SU-DHL-6 (cell line): ENCODE measurements around the gene HSPA12A.

Experiments used
- H2AFZ ChIP-seq: fragments of 200-600 bp; sonication (generic); 2 replicates; pipeline ENCODE4 v1.6.1; 2014; ENCODE audit warnings: low read depth, mild to moderate bottlenecking, moderate library complexity, mixed read lengths, antibody characterized with exemption, low read length; ENCODE audit not compliant: severe bottlenecking
- H3F3A ChIP-seq: fragments of 200-600 bp; shearing (Covaris generic); 2 replicates; pipeline ENCODE4 v1.6.0; 2016; ENCODE audit warnings: antibody characterized with exemption, mild to moderate bottlenecking; ENCODE audit not compliant: insufficient read depth
- H3K27ac ChIP-seq: fragments of 200-600 bp; sonication (generic); 2 replicates; pipeline ENCODE4 v1.5.1; 2016; ENCODE audit warnings: low read depth, mild to moderate bottlenecking, low read length, moderate library complexity, mixed read lengths
- H3K27me3 ChIP-seq: fragments of 200-600 bp; sonication (generic), shearing (Covaris generic); 2 replicates; pipeline ENCODE4 v1.6.0; 2014; ENCODE audit warnings: mild to moderate bottlenecking, low read length
- H3K36me3 ChIP-seq: fragments of 200-600 bp; sonication (generic); 2 replicates; pipeline ENCODE4 v1.6.1; 2014; ENCODE audit warnings: mild to moderate bottlenecking, low read length, mixed read lengths
- H3K4me2 ChIP-seq: fragments of 300-600, 200-600 bp; shearing (Covaris generic), sonication (generic); 2 replicates; pipeline ENCODE4 v1.6.0; 2014; ENCODE audit warnings: low read length, low read depth, mild to moderate bottlenecking; ENCODE audit not compliant: poor library complexity, severe bottlenecking
- H3K4me3 ChIP-seq: fragments of 200-600 bp; sonication (generic); 2 replicates; pipeline ENCODE4 v1.5.1; 2014; ENCODE audit warnings: antibody characterized with exemption, low read length, mild to moderate bottlenecking, mixed read lengths; ENCODE audit not compliant: insufficient read depth, poor library complexity, severe bottlenecking
- H3K79me2 ChIP-seq: fragments of 200-600 bp; sonication (generic); 2 replicates; pipeline ENCODE4 v1.6.1; 2014; ENCODE audit warnings: mild to moderate bottlenecking, low read length, moderate library complexity; ENCODE audit not compliant: insufficient read depth
- H3K9ac ChIP-seq: fragments of 200-600 bp; sonication (generic); 2 replicates; pipeline ENCODE4 v1.7.0; 2014; ENCODE audit warnings: mild to moderate bottlenecking, low read length
- H3K9me2 ChIP-seq: fragments of 200-600 bp; sonication (generic); replicated peaks from 2 replicates; pipeline ENCODE4 v1.6.1; 2014; ENCODE audit warnings: low read length; ENCODE audit not compliant: insufficient read depth
- H3K9me3 ChIP-seq: fragments of 200-600 bp; sonication (generic); 2 replicates; pipeline ENCODE4 v1.6.1; 2014; ENCODE audit warnings: low read length, mixed read lengths; ENCODE audit not compliant: insufficient read depth
- H4K20me1 ChIP-seq: fragments of 200-600 bp; sonication (generic); 2 replicates; pipeline ENCODE4 v1.6.1; 2014; ENCODE audit warnings: low read depth, mild to moderate bottlenecking, antibody characterized with exemption, low read length, moderate library complexity, mixed read lengths
- CTCF ChIP-seq: fragments of 200-600 bp; sonication (generic); IDR thresholded peaks from one replicate; pipeline ENCODE4 v1.5.1; 2017; ENCODE audit warnings: antibody characterized with exemption, mild to moderate bottlenecking, low read length, moderate library complexity; ENCODE audit not compliant: insufficient read depth, poor library complexity, severe bottlenecking
- EZH2phosphoT487 ChIP-seq: fragments of 200-600 bp; sonication (generic), shearing (Covaris generic); conservative IDR thresholded peaks from 2 replicates; pipeline ENCODE4 v1.6.1; 2018; ENCODE audit warnings: mild to moderate bottlenecking, antibody characterized with exemption, low read length, moderate library complexity, mixed read lengths

The HSPA12A gene

DNA sequence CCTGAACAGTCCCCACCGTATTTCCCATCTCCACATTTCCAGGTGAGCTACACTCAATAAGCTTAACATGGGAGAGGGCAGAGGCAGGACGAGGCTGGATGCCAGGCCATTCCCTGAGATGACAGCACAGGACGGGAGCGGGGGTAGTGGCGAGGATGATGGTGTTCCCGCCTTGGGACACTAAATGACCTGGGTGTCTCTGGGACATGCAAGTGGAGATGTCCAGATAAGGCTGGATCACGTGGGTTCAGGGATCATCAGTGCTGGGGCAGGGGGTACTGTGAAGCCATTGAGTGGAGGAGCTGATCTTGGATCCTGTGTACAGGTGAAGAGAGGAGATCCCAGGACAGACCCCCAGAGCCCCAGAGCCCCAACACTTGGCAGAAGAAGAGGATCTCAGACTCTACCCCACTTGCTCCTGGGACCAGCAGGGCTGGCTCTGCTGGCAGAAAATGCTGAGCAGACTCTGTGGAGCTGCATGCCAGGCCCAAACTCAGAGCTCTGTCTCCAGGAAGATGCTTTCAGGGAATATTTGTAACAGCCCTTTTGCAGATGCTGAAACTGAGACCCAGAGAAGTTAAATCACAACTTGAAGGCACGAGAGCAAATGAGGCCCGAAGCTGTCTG is 29.7 kb upstream of the HSPA12A start:
- no peaks in the 10 kb centered on the region for H4K20me1 ChIP-seq
- no peak overlapping the region for H3K27ac ChIP-seq
- no peak overlapping the region for H3K4me2 ChIP-seq
- no peak overlapping the region for H2AFZ ChIP-seq
- no peaks in the 10 kb centered on the region for H3K9me3 ChIP-seq
- no peak overlapping the region for H3K4me3 ChIP-seq
- H3K9me2 ChIP-seq = no peaks in the 10 kb centered on the region
- no peaks in the 10 kb centered on the region for H3K27me3 ChIP-seq
- H3F3A ChIP-seq = no peaks in the 10 kb centered on the region
- H3K9ac ChIP-seq = no peak overlapping the region
- H3K79me2 ChIP-seq = no peaks in the 10 kb centered on the region
- no peaks in the 10 kb centered on the region for H3K36me3 ChIP-seq
- TF ChIP-seq EZH2phosphoT487 (no peak), CTCF (no peak)

GRCh38 chr10:116771101-116771958 is 29.0 kb upstream of the HSPA12A start:
- H3K4me2 ChIP-seq = no peak overlapping the region
- no peak overlapping the region for H3K9ac ChIP-seq
- H3K27me3 ChIP-seq = no peaks in the 10 kb centered on the region
- H4K20me1 ChIP-seq = no peaks in the 10 kb centered on the region
- H3F3A ChIP-seq = no peaks in the 10 kb centered on the region
- H3K9me3 ChIP-seq = no peaks in the 10 kb centered on the region
- no peaks in the 10 kb centered on the region for H3K36me3 ChIP-seq
- TF ChIP-seq CTCF = no peak
- TF ChIP-seq EZH2phosphoT487 = no peak
- H3K79me2 ChIP-seq = no peaks in the 10 kb centered on the region
- no peak overlapping the region for H3K4me3 ChIP-seq
- H3K27ac ChIP-seq = no peak overlapping the region
- H2AFZ ChIP-seq = no peak overlapping the region
- H3K9me2 ChIP-seq = no peaks in the 10 kb centered on the region

DNA sequence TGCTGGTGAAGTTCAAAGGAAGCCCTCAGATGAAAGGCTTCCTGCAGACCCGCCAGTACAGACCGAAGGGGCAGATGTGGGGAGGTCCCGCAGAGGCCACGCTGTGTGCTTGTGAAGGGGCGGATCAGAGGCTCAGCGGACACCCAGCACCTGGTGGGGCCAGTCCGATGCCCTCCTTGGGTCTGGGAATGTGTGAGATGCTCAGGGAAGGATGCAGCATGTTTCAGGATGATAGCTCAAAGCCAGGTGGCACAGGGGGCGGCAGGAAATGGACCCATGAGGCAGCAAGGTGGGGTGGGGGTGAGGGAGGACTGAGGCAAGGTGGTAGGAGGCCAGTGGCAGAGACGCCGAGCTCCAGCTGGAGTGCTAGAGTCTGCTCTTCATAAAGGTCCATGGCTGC is 27.9 kb upstream of the HSPA12A start:
- H3K9ac ChIP-seq = no peak overlapping the region
- H3K4me3 ChIP-seq = no peak overlapping the region
- no peaks in the 10 kb centered on the region for H3K9me2 ChIP-seq
- no peaks in the 10 kb centered on the region for H3K9me3 ChIP-seq
- no peak overlapping the region for H3K27ac ChIP-seq
- H3K79me2 ChIP-seq = no peaks in the 10 kb centered on the region
- TF ChIP-seq EZH2phosphoT487 = no peak
- H3F3A ChIP-seq = no peaks in the 10 kb centered on the region
- no peak overlapping the region for H3K4me2 ChIP-seq
- no peaks in the 10 kb centered on the region for H3K27me3 ChIP-seq
- no peaks in the 10 kb centered on the region for H3K36me3 ChIP-seq
- no peaks in the 10 kb centered on the region for H4K20me1 ChIP-seq
- no peak overlapping the region for H2AFZ ChIP-seq

GRCh38 chr10:116769791-116770190 is 27.4 kb upstream of the HSPA12A start:
- Histone ChIP-seq H3K27ac (no peak overlapping the region), H3K9me2 (no peaks in the 10 kb centered on the region), H2AFZ (no peak overlapping the region), H3K9ac (no peak overlapping the region), H3K4me2 (no peak overlapping the region), H3K36me3 (no peaks in the 10 kb centered on the region), H3K79me2 (no peaks in the 10 kb centered on the region), H3K9me3 (no peaks in the 10 kb centered on the region), H3K27me3 (no peaks in the 10 kb centered on the region), H3K4me3 (no peak overlapping the region), H3F3A (no peaks in the 10 kb centered on the region), H4K20me1 (no peaks in the 10 kb centered on the region)
- no peak for TF ChIP-seq CTCF
- no peak for TF ChIP-seq EZH2phosphoT487
